ENCODE results near the gene AJM1. TPM values are rescaled to one million over a fixed set of nuclear protein-coding genes. Genes with fewer than 3 reads are reported as not detected.

Gene AJM1
- total RNA-seq, 1 experiment from 2014 or later = 1.8 TPM

DNA sequence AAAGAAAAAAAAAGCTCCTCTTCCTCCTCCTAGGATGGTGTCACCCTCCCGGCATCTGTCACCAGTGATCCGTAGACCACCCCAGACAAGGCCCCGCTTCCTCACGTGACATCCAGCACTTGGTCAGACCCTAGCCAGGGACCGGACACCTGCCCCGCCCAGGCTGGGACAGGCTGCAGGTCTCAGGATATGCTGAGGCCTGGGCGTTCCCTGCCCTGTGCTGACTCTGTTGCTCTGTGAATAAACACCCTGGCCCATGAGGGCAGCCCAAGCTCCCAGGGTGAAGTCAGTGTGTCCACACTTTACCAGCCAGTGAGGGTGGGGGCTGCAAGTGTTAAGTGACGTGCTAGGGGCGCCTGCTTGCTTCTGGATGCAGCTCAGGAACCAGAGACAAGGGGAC, 18.3 kb downstream of the AJM1 start:
- Histone ChIP-seq H3K23ac (ENCODE audit: insufficient read length, low read depth, low read length) (no peak overlapping the region), H3K18ac (ENCODE audit: insufficient read length, low read depth, low read length) (no peak overlapping the region), H4K91ac (ENCODE audit: insufficient read length, low read depth, low read length) (no peak overlapping the region), H2AFZ (ENCODE audit: low read length) (no peak overlapping the region), H4K20me1 (ENCODE audit: control insufficient read depth, insufficient read depth, insufficient read length) (no peaks in the 10 kb centered on the region), H2BK15ac (ENCODE audit: low read depth, low read length) (no peak overlapping the region), H3K14ac (ENCODE audit: insufficient read depth, low read length) (no peak overlapping the region), H2BK120ac (ENCODE audit: low read depth, low read length, poor library complexity, severe bottlenecking) (no peak overlapping the region), H3K23me2 (ENCODE audit: insufficient read length, low read depth, low read length, poor library complexity, severe bottlenecking) (peaks cover 3% of the 10 kb centered on the region), H4K5ac (ENCODE audit: insufficient read length, low read depth, low read length) (no peak overlapping the region), H3K27me3 (ENCODE audit: insufficient read depth, low read length) (no peaks in the 10 kb centered on the region), H2AK5ac (ENCODE audit: insufficient read length, low read length) (no peak overlapping the region), H3K56ac (ENCODE audit: insufficient read length, low read depth, low read length) (no peak overlapping the region), H3K4me1 (ENCODE audit: insufficient read depth, low read length) (0 out of 2 replicates have a peak, but pooled peaks cover 3% of the 10 kb centered on the region), H3K9ac (ENCODE audit: extremely low read depth, insufficient read length, low read length) (no peak overlapping the region), H2BK5ac (ENCODE audit: insufficient read length, low read length) (no peak overlapping the region), H3K4ac (ENCODE audit: low read depth, low read length) (no peak overlapping the region), H2BK20ac (ENCODE audit: low read depth, low read length, poor library complexity, severe bottlenecking) (no peak overlapping the region), H3K4me2 (ENCODE audit: insufficient read depth, insufficient read length, low read length) (no peak overlapping the region), H4K8ac (replicated peaks; ENCODE audit: insufficient read length, low read depth, low read length) (no peak overlapping the region), H3K9me3 (ENCODE audit: control insufficient read depth, low read depth, low read length) (no peaks in the 10 kb centered on the region), H3K27ac (ENCODE audit: insufficient read length, low read depth, low read length) (no peak overlapping the region), H3K79me1 (ENCODE audit: insufficient read depth, low read depth, low read length, poor library complexity, severe bottlenecking) (peaks cover 2% of the 10 kb centered on the region), H3K79me2 (ENCODE audit: insufficient read depth, low read length) (peaks cover 2% of the 10 kb centered on the region; the same call in 1 of the 2 replicates), H3T11ph (ENCODE audit: low read length) (no peak overlapping the region), H2BK12ac (ENCODE audit: insufficient read length, low read depth, low read length) (no peak overlapping the region)
- TF ChIP-seq, protein P1, sequence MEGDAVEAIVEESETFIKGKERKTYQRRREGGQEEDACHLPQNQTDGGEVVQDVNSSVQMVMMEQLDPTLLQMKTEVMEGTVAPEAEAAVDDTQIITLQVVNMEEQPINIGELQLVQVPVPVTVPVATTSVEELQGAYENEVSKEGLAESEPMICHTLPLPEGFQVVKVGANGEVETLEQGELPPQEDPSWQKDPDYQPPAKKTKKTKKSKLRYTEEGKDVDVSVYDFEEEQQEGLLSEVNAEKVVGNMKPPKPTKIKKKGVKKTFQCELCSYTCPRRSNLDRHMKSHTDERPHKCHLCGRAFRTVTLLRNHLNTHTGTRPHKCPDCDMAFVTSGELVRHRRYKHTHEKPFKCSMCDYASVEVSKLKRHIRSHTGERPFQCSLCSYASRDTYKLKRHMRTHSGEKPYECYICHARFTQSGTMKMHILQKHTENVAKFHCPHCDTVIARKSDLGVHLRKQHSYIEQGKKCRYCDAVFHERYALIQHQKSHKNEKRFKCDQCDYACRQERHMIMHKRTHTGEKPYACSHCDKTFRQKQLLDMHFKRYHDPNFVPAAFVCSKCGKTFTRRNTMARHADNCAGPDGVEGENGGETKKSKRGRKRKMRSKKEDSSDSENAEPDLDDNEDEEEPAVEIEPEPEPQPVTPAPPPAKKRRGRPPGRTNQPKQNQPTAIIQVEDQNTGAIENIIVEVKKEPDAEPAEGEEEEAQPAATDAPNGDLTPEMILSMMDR (conservative IDR thresholded peaks at IDR 0.05) = no peak
- no CpG with 5 or more reads among the region's 9 CpGs for WGBS (ENCODE audit: extremely low coverage, insufficient read length, low lambda C conversion rate)
- Mint-ChIP-seq H3K4me3 (no peak overlapping the region), H3K27ac (peak overlapping the region in 1 of 3 experiments; percentile 86; a peak in 1 of 7 replicates), H3K9me3 (no peaks in the 10 kb centered on the region), H3K27me3 (ENCODE audit: low read depth) (no peaks in the 10 kb centered on the region; the same call in none of the 2 replicates), H3K4me1 (peaks cover 5 to 6% of the 10 kb centered on the region in 2 experiments), H3K36me3 (ENCODE audit: insufficient read depth in 1 of 3, low read depth in 3 of 3) (peaks cover 13 to 45% (median 37%) of the 10 kb centered on the region in 3 experiments)
- DNase-seq = no peak
